Type B pancreatic cell (in vitro differentiated cells): ENCODE measurements around the gene OIT3. TPM values are rescaled to one million over a fixed set of nuclear protein-coding genes. Genes with fewer than 3 reads are reported as not detected.

Source experiments
- DNase-seq: peaks from one replicate; pipeline ENCODE4 v3.0.0; 2021; ENCODE audit warnings: mixed read lengths; ENCODE audit not compliant: unreplicated experiment; ENCODE audit errors: extremely low spot score
- H3K27ac Mint-ChIP-seq: 2 replicates; pipeline ENCODE4 v1.8.0; 2021; ENCODE audit warnings: mild to moderate bottlenecking, mixed read lengths
- H3K27me3 Mint-ChIP-seq: 2 replicates; pipeline ENCODE4 v1.8.0; 2021; ENCODE audit warnings: mixed read lengths
- H3K36me3 Mint-ChIP-seq: 2 replicates; pipeline ENCODE4 v1.8.0; 2021; ENCODE audit warnings: mixed read lengths
- H3K4me1 Mint-ChIP-seq: one replicate; pipeline ENCODE4 v1.8.0; 2021; ENCODE audit warnings: mixed read lengths; ENCODE audit not compliant: unreplicated experiment
- H3K4me3 Mint-ChIP-seq: 2 replicates; pipeline ENCODE4 v1.8.0; 2021; ENCODE audit warnings: mild to moderate bottlenecking, mixed read lengths
- H3K9me3 Mint-ChIP-seq: 2 replicates; pipeline ENCODE4 v1.8.0; 2021; ENCODE audit warnings: mixed read lengths
- CTCF ChIP-seq: fragments of 200-600 bp; sonication (generic); conservative IDR thresholded peaks from 2 replicates; pipeline ENCODE4 v1.5.0; 2021; ENCODE audit warnings: antibody characterized with exemption, mild to moderate bottlenecking
- total RNA-seq: library from RNA; stranded (reverse); gene quantifications from 2 replicates; pipeline ENCODE4 v1.2.1, GENCODE V29; 2021; ENCODE audit warnings: low replicate concordance

Gene OIT3
- total RNA-seq, 1 donor from 2014 or later = not detected

- peak; percentile 66 for TF ChIP-seq CTCF
- Mint-ChIP-seq H3K36me3 (peaks cover 24% of the 10 kb centered on the region), H3K4me1 (no peaks in the 10 kb centered on the region), H3K27ac (no peak overlapping the region), H3K27me3 (no peaks in the 10 kb centered on the region), H3K9me3 (no peaks in the 10 kb centered on the region), H3K4me3 (no peak overlapping the region)
- no peak for DNase-seq
Observed at GRCh38 chr10:72875250-72876055, 18.1 kb upstream of the OIT3 start.

GRCh38 chr10:72879245-72879644 is 14.3 kb upstream of the OIT3 start:
- Mint-ChIP-seq H3K27ac (no peak overlapping the region), H3K4me3 (no peak overlapping the region), H3K4me1 (no peaks in the 10 kb centered on the region), H3K27me3 (no peaks in the 10 kb centered on the region), H3K9me3 (no peaks in the 10 kb centered on the region), H3K36me3 (peaks cover 34% of the 10 kb centered on the region)
- no peak for DNase-seq
- no peak for TF ChIP-seq CTCF

GRCh38 chr10:72881291-72881690 is 12.2 kb upstream of the OIT3 start:
- Mint-ChIP-seq H3K4me3 (no peak overlapping the region), H3K27me3 (no peaks in the 10 kb centered on the region), H3K4me1 (no peaks in the 10 kb centered on the region), H3K9me3 (no peaks in the 10 kb centered on the region), H3K27ac (no peak overlapping the region), H3K36me3 (peaks cover 34% of the 10 kb centered on the region)
- DNase-seq = no peak
- no peak for TF ChIP-seq CTCF

GRCh38 chr10:72883861-72884260 is 9.7 kb upstream of the OIT3 start:
- Mint-ChIP-seq H3K36me3 (peaks cover 33% of the 10 kb centered on the region), H3K27me3 (no peaks in the 10 kb centered on the region)

DNA sequence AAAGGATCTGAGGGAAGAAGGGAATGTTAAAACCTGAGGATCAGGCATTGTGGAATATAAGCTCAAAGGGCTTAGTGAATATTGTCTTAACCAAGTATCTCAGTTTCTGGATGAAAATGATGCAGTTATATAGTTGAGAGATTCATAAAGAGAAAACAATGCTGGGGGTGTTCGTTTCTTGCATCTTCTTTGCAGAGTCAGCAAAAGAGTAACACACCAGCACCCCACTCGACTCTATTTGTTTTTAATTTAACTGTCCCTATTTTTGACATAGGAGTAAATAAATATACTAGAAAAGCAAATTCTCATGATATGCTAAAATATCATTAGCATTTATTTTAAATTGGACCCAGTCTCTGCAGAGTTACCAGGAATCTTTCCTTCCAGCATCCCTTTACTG is 7.6 kb upstream of the OIT3 start:
- no peak for DNase-seq
- H3K27me3 Mint-ChIP-seq = no peaks in the 10 kb centered on the region
- H3K27ac Mint-ChIP-seq = no peak overlapping the region
- TF ChIP-seq CTCF = no peak
- H3K4me1 Mint-ChIP-seq = no peaks in the 10 kb centered on the region
- H3K36me3 Mint-ChIP-seq = peaks cover 30% of the 10 kb centered on the region
- no peak overlapping the region for H3K4me3 Mint-ChIP-seq
- peaks cover 4% of the 10 kb centered on the region for H3K9me3 Mint-ChIP-seq

More at GRCh38 chr10:72883861-72884260, 9.7 kb upstream of the OIT3 start:
- H3K4me3 Mint-ChIP-seq = no peak overlapping the region
- H3K9me3 Mint-ChIP-seq = no peaks in the 10 kb centered on the region
- H3K4me1 Mint-ChIP-seq = no peaks in the 10 kb centered on the region
- DNase-seq = no peak
- TF ChIP-seq CTCF = no peak
- H3K27ac Mint-ChIP-seq = no peak overlapping the region
